Measurements from ENCODE around the gene RCC1. TPM values are rescaled to one million over a fixed set of nuclear protein-coding genes. Genes with fewer than 3 reads are reported as not detected.
"Not testable (repeated sequence)": the region's sequence is repeated elsewhere in the genome, so short reads cannot be mapped to it uniquely, and the experiment has no call there.

RCC1 gene
- total RNA-seq, 4 donors from 2014 or later = 14.7 to 18.3 (median 15.2) TPM

DNA sequence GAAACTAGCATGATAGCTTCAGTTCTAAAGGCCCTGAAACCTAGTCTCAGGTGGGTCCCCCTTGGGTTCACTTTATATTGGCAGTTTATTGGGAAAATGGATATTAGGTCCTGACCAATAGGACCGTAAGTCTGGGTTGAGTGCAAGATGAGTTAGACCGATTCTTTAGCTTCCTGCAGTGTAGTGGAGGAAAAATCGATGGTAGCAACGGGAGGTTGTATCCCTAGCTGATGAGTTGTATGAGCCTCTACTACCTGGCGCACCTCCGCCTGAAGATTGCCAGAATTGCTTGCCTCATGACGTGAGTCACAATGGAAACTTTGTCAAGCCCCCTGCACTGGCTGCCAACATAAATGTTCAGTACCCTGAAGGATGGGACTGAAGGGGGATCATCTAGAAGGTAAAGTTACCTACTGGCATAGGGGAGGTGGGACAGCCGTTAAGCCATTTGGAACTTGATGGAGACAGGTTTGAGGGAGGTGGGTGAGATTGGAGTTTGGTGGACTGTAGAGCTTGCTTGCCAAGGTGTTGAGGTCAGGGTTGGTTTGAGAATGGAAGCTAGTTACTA, 3.9 kb downstream of the RCC1 start:
- intact Hi-C loops (cut with DNase I; ENCODE audit: low total_unique reads) = no loop called here
- TF ChIP-seq, protein P1, sequence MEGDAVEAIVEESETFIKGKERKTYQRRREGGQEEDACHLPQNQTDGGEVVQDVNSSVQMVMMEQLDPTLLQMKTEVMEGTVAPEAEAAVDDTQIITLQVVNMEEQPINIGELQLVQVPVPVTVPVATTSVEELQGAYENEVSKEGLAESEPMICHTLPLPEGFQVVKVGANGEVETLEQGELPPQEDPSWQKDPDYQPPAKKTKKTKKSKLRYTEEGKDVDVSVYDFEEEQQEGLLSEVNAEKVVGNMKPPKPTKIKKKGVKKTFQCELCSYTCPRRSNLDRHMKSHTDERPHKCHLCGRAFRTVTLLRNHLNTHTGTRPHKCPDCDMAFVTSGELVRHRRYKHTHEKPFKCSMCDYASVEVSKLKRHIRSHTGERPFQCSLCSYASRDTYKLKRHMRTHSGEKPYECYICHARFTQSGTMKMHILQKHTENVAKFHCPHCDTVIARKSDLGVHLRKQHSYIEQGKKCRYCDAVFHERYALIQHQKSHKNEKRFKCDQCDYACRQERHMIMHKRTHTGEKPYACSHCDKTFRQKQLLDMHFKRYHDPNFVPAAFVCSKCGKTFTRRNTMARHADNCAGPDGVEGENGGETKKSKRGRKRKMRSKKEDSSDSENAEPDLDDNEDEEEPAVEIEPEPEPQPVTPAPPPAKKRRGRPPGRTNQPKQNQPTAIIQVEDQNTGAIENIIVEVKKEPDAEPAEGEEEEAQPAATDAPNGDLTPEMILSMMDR (IDR thresholded peaks at IDR 0.05) = no peak
- no peak for TF ChIP-seq POLR2A (IDR thresholded peaks at IDR 0.05)
- 56 to 68% methylated on average over 8 of the region's 8 CpGs for WGBS, 2 donors
- no peak for DNase-seq (ENCODE audit: low spot score in 2 of 2)
- H3K4me3 ChIP-seq (ENCODE audit: low read depth, poor library complexity, severe bottlenecking) = no peak overlapping the region

DNA sequence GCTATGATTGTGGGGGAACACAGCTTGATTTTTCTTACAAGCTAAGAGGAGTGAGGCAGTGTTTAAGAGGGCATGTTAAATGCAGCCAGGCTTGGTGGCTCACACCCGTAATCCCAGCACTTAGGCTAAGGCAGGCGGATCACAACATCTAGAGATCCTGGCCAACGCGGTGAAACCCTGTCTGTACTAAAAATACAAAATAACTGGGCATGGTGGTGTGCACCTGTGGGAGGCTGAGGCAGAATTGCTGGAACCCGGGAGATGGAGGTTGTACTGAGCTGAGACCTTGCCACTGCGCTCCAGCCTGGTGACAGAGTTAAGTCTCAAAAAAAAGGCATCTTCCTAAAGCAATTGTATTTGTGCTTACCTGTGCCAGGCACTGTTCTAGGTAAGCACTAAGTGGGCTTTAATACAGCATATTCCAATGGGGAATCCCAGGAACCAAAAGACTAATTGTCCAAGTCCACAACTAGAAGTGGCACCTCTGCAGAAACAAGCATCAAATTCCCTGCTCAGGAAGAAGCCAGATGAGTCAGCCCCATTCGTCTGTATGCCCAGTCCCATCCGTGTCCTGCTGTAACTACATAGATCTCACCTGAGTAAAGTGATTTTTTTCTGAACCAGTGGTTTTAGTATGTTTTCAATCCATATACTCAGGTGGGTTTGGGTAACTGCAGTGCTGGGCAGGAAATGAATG, 4.6 kb downstream of the RCC1 start:
- no peak for DNase-seq (ENCODE audit: low spot score in 2 of 2)
- no peak overlapping the region for H3K4me3 ChIP-seq (ENCODE audit: low read depth, poor library complexity, severe bottlenecking)
- no peak for TF ChIP-seq POLR2A (IDR thresholded peaks at IDR 0.05)
- TF ChIP-seq, protein P1 (IDR thresholded peaks at IDR 0.05) = no peak
- WGBS, 2 donors = 70% methylated on average over 8 of the region's 8 CpGs
- intact Hi-C loops (cut with DNase I; ENCODE audit: low total_unique reads) = no loop called here

DNA sequence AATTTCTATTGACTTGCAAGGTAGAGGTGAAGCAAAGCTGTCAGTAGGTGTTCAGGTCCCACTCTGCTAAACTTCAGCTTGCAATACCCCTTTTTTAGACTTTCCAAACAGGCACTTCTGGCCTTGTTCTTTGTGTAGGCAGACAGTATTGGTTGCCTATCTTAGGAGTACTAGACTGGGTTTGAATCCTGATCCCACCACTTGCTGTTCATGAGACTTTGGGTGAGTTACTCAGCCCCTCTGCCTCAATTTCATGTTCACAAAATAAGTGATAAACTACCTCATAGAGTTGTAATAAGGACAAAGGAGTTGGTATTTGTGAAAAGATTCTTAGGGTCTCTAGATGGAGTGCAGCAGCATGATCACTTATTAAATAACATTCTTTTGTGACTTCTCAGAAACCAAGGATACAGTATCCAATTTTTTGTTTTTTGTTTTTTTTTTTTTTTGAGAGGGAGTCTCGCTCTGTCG, 5.2 kb downstream of the RCC1 start:
- no peak for DNase-seq (ENCODE audit: low spot score in 2 of 2)
- intact Hi-C loops (cut with DNase I; ENCODE audit: low total_unique reads) = no loop called here
- no peak overlapping the region for H3K4me3 ChIP-seq (ENCODE audit: low read depth, poor library complexity, severe bottlenecking)
- no peak for TF ChIP-seq POLR2A (IDR thresholded peaks at IDR 0.05)
- TF ChIP-seq, protein P1 (IDR thresholded peaks at IDR 0.05) = no peak
- 93 to 97% methylated on average over 2 of the region's 2 CpGs for WGBS, 2 donors

DNA sequence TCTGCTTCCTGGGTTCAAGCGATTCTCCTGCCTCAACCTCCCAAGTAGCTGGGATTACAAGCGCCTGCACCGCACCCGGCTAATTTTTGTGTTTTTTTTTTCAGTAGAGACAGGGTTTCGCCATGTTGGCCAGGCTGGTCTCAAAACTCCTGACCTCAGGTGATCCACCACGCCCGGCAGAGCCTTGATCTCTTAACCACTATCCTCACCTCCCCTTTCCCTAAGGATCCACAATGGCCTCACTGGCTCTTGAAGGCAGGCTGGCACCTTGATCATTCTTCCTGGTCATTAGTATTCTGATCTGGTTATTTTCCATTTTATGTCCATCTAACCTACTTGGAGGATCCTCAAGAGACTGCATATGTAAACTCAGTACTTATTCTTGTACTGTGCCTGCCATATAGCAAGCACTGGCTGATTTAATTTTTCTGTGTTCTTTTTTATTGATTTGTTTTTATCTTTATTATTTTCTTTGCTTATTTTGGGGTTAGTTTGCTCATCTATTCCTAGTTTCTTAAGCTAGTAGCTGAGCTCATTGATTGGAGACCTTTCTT, 6.3 kb downstream of the RCC1 start:
- intact Hi-C loops (cut with DNase I; ENCODE audit: low total_unique reads) = no loop called here
- 91 to 93% methylated on average over 7 of the region's 7 CpGs for WGBS, 2 donors
- no peak overlapping the region for H3K4me3 ChIP-seq (ENCODE audit: low read depth, poor library complexity, severe bottlenecking)
- no peak for DNase-seq (ENCODE audit: low spot score in 2 of 2)
- TF ChIP-seq, protein P1 (IDR thresholded peaks at IDR 0.05) = no peak
- no peak for TF ChIP-seq POLR2A (IDR thresholded peaks at IDR 0.05)

DNA sequence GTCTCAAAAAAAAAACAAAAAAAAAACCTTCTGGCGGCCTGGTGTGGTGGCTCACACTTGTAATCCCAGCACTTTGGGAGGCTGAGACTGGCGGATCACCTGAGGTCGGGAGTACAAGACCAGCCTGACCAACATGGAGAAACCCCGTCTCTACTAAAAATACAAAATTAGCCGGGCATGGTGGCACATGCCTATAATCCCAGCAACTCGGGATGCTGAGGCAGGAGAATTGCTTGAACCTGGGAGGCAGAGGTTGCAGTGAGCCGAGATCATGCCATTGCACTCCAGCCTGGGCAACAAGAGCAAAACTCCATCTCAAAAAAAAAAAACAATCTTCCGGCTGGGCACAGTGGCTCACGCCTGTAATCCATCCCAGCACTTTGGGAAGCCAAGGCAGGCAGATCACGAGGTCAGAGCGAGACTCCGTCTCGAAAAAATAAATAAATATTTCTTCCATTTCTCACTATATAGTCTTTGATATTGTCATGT, 8.6 kb downstream of the RCC1 start:
- DNase-seq (ENCODE audit: low spot score in 2 of 2); H3K4me3 ChIP-seq (ENCODE audit: low read depth, poor library complexity, severe bottlenecking); intact Hi-C loops (cut with DNase I; ENCODE audit: low total_unique reads): not testable (repeated sequence)
- 90 to 92% methylated on average over 13 of the region's 13 CpGs for WGBS, 2 donors

DNA sequence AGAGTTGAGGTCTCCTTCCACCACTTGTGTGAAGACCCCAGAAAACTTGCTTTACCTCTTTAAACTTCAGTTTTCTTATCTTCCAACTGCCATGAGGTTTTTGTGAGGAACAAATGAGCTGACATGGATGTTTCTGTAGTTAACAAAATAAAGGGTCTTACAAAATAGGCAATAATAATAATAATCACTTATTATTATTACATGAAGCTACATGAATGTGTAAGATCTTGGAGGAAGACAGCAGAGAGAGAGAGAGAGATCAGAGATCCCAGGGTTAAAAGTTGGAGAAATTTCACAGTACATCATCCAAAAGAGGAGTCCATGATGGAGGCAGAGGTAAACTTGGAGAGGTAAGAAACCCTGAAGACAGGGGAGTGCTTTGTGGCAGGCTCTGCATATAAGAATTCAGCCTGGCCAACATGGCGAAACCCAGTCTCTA, 10.7 kb downstream of the RCC1 start:
- no peak overlapping the region for H3K4me3 ChIP-seq (ENCODE audit: low read depth, poor library complexity, severe bottlenecking)
- TF ChIP-seq, protein P1 (IDR thresholded peaks at IDR 0.05) = no peak
- TF ChIP-seq POLR2A (IDR thresholded peaks at IDR 0.05) = no peak
- DNase-seq (ENCODE audit: low spot score in 2 of 2) = no peak
- intact Hi-C loops (cut with DNase I; ENCODE audit: low total_unique reads) = no loop called here
- 92 to 100% methylated on average over 1 of the region's 1 CpG for WGBS, 2 donors
